ENCODE measurements around the gene SIN3B.
A peak's percentile ranks its signal among the peaks of the same experiment; 100 is the strongest.

The SIN3B gene, protein sequence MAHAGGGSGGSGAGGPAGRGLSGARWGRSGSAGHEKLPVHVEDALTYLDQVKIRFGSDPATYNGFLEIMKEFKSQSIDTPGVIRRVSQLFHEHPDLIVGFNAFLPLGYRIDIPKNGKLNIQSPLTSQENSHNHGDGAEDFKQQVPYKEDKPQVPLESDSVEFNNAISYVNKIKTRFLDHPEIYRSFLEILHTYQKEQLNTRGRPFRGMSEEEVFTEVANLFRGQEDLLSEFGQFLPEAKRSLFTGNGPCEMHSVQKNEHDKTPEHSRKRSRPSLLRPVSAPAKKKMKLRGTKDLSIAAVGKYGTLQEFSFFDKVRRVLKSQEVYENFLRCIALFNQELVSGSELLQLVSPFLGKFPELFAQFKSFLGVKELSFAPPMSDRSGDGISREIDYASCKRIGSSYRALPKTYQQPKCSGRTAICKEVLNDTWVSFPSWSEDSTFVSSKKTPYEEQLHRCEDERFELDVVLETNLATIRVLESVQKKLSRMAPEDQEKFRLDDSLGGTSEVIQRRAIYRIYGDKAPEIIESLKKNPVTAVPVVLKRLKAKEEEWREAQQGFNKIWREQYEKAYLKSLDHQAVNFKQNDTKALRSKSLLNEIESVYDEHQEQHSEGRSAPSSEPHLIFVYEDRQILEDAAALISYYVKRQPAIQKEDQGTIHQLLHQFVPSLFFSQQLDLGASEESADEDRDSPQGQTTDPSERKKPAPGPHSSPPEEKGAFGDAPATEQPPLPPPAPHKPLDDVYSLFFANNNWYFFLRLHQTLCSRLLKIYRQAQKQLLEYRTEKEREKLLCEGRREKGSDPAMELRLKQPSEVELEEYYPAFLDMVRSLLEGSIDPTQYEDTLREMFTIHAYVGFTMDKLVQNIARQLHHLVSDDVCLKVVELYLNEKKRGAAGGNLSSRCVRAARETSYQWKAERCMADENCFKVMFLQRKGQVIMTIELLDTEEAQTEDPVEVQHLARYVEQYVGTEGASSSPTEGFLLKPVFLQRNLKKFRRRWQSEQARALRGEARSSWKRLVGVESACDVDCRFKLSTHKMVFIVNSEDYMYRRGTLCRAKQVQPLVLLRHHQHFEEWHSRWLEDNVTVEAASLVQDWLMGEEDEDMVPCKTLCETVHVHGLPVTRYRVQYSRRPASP

GRCh38 chr19:16829010-16829821 is at the start of gene SIN3B:
TSS of gene SIN3B (plus strand) at chr19:16829398. CDS start at chr19:16829421, 23 bp downstream.
- H3K4me3 ChIP-seq (ENCODE audit: insufficient read depth, low read length, poor library complexity, severe bottlenecking) = peak within 1 kb of the TSS; percentile 90
- TF ChIP-seq EZH2phosphoT487 (conservative IDR thresholded peaks at IDR 0.05; ENCODE audit: low read length) = no peak
- TF ChIP-seq CTCF (IDR thresholded peaks at IDR 0.05; ENCODE audit: insufficient read depth, low read length, poor library complexity, severe bottlenecking) = no peak
- H3K9me2 ChIP-seq (replicated peaks; ENCODE audit: insufficient read depth, low read length) = no peaks in the 10 kb centered on the region
- peak within 1 kb of the TSS; percentile 92 for H2AFZ ChIP-seq (ENCODE audit: low read depth, low read length, severe bottlenecking)
- peak within 1 kb of the TSS; percentile 72 for H3K4me2 ChIP-seq (ENCODE audit: low read depth, low read length, poor library complexity, severe bottlenecking)
- no peaks in the 10 kb centered on the region for H3K27me3 ChIP-seq (ENCODE audit: low read length)
- H3K9ac ChIP-seq (ENCODE audit: low read length) = peak within 1 kb of the TSS; percentile 78
- no peaks in the 10 kb centered on the region for H3K9me3 ChIP-seq (ENCODE audit: insufficient read depth, low read length)
- H3F3A ChIP-seq (ENCODE audit: insufficient read depth) = no peaks in the 10 kb centered on the region
- H3K36me3 ChIP-seq (ENCODE audit: low read length) = no peaks in the 10 kb centered on the region
- 0 out of 2 replicates have a peak, but pooled peaks cover 9% of the 10 kb centered on the region for H3K79me2 ChIP-seq (ENCODE audit: insufficient read depth, low read length)
- H4K20me1 ChIP-seq (ENCODE audit: low read depth, low read length) = no peaks in the 10 kb centered on the region
- no peak within 1 kb of the TSS for H3K27ac ChIP-seq (ENCODE audit: low read depth, low read length)

DNA sequence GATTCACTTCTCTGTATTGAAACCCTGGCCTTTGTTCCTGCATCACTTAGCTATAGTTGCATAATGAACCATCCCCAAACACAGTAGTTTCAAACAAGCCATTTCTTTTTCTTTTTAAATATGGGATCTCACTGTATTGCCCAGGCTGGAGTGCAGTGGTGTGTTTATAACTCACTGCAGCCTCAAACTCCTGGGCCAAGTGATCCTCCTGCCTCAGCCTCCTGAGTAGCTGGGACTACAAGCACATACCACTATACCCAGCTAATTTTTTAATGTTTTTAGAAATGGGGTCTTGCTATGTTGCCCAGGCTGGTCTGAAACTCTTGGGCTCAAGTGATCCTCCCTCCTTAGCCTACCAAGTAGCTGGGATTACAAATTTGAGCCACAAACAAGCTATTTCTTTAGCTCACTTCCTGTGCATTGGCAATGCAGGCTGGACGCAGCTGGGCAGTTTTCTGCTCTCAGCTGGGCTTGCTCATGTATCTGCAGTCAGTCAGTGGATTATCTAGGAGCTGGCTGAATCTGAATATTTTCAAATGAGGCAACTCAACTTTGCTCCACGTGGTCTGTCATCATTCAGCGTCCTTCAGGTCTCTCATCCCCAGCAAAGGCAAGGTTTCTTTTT is 49.5 kb upstream of the SIN3B start:
- Histone ChIP-seq H3K4me2 (ENCODE audit: low read depth, low read length, poor library complexity, severe bottlenecking) (no peak overlapping the region), H3K9me2 (replicated peaks; ENCODE audit: insufficient read depth, low read length) (no peaks in the 10 kb centered on the region), H3K27ac (ENCODE audit: low read depth, low read length) (no peak overlapping the region), H4K20me1 (ENCODE audit: low read depth, low read length) (no peaks in the 10 kb centered on the region), H3K9me3 (ENCODE audit: insufficient read depth, low read length) (no peaks in the 10 kb centered on the region), H3K4me3 (ENCODE audit: insufficient read depth, low read length, poor library complexity, severe bottlenecking) (no peak overlapping the region), H3K79me2 (ENCODE audit: insufficient read depth, low read length) (no peaks in the 10 kb centered on the region), H3K27me3 (ENCODE audit: low read length) (no peaks in the 10 kb centered on the region), H2AFZ (ENCODE audit: low read depth, low read length, severe bottlenecking) (no peak overlapping the region), H3K36me3 (ENCODE audit: low read length) (no peaks in the 10 kb centered on the region), H3K9ac (ENCODE audit: low read length) (no peak overlapping the region), H3F3A (ENCODE audit: insufficient read depth) (no peaks in the 10 kb centered on the region)
- TF ChIP-seq EZH2phosphoT487 (conservative IDR thresholded peaks at IDR 0.05; ENCODE audit: low read length) (no peak), CTCF (IDR thresholded peaks at IDR 0.05; ENCODE audit: insufficient read depth, low read length, poor library complexity, severe bottlenecking) (no peak)

DNA sequence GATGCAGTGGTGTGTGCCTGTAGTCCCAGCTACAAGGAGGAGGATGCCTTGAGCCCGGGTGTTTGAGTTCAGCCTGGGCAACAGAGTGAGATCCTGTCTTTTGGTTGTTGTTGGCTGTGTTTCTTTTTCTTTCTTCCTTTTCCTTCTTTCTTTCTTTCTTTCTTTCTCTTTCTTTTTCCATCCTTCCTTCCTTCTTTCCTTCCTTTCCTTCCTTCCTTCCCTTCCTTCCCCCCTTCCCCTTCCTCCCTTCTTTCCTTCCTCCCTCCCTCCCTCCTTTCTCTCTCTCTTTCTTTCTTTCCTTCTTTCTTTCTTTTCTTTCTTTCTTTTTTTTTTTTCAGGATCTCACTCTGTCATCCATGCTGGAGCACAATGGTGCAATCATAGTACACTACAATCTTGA is 46.5 kb upstream of the SIN3B start:
- Histone ChIP-seq H3K79me2 (ENCODE audit: insufficient read depth, low read length) (no peaks in the 10 kb centered on the region), H3K9ac (ENCODE audit: low read length) (no peak overlapping the region), H4K20me1 (ENCODE audit: low read depth, low read length) (no peaks in the 10 kb centered on the region), H3K36me3 (ENCODE audit: low read length) (no peaks in the 10 kb centered on the region), H3K4me2 (ENCODE audit: low read depth, low read length, poor library complexity, severe bottlenecking) (no peak overlapping the region), H3K9me3 (ENCODE audit: insufficient read depth, low read length) (no peaks in the 10 kb centered on the region), H3K9me2 (replicated peaks; ENCODE audit: insufficient read depth, low read length) (no peaks in the 10 kb centered on the region), H3K27me3 (ENCODE audit: low read length) (no peaks in the 10 kb centered on the region), H3K4me3 (ENCODE audit: insufficient read depth, low read length, poor library complexity, severe bottlenecking) (no peak overlapping the region), H3F3A (ENCODE audit: insufficient read depth) (no peaks in the 10 kb centered on the region), H2AFZ (ENCODE audit: low read depth, low read length, severe bottlenecking) (no peak overlapping the region), H3K27ac (ENCODE audit: low read depth, low read length) (no peak overlapping the region)
- TF ChIP-seq CTCF (IDR thresholded peaks at IDR 0.05; ENCODE audit: insufficient read depth, low read length, poor library complexity, severe bottlenecking) (no peak), EZH2phosphoT487 (conservative IDR thresholded peaks at IDR 0.05; ENCODE audit: low read length) (no peak)

Data from SU-DHL-6 (cell line).